ENCODE results near the gene KLHL6.

GRCh38 chr3:183541235-183541655, 14.3 kb downstream of the KLHL6 start:
- TF ChIP-seq NR2C2 (CRISPR knock-in tag; IDR thresholded peaks at IDR 0.05) (no peak), E2F5 (CRISPR knock-in tag; IDR thresholded peaks at IDR 0.05) (no peak)
